ENCODE measurements around the gene RAPGEF1.

The RAPGEF1 gene

GRCh38 chr9:131645078-131645776 lies 94.6 kb downstream of the RAPGEF1 start:
- DNase-seq (ENCODE audit: low read depth in 3 of 3), result no peak

GRCh38 chr9:131642496-131643083 lies 97.3 kb downstream of the RAPGEF1 start:
- DNase-seq (ENCODE audit: low read depth in 3 of 3), result no peak

- no peak for DNase-seq (ENCODE audit: low read depth in 3 of 3)
Observed at GRCh38 chr9:131641618-131642495, 98.0 kb downstream of the RAPGEF1 start.

GRCh38 chr9:131640438-131641137 lies 99.3 kb downstream of the RAPGEF1 start:
- DNase-seq (ENCODE audit: low read depth in 3 of 3), result no peak

- DNase-seq (ENCODE audit: low read depth in 3 of 3), result no peak
Observed at GRCh38 chr9:131639769-131640437, 100.0 kb downstream of the RAPGEF1 start.

GRCh38 chr9:131636593-131636992 lies 103.3 kb downstream of the RAPGEF1 start:
- no peak for DNase-seq (ENCODE audit: low read depth in 3 of 3)

- DNase-seq (ENCODE audit: low read depth in 3 of 3), result no peak
Observed at GRCh38 chr9:131635892-131636291, 104.0 kb downstream of the RAPGEF1 start.

- peak; percentile 32 to 72 (median 69) for DNase-seq (ENCODE audit: low read depth in 3 of 3)
Observed at GRCh38 chr9:131635285-131635684, 104.6 kb downstream of the RAPGEF1 start.

- DNase-seq (ENCODE audit: low read depth in 3 of 3), result no peak
Observed at GRCh38 chr9:131633491-131634031, 106.3 kb downstream of the RAPGEF1 start.

- DNase-seq (ENCODE audit: low read depth in 3 of 3), result no peak
Observed at GRCh38 chr9:131631306-131631705, 108.6 kb downstream of the RAPGEF1 start.

- DNase-seq (ENCODE audit: low read depth in 3 of 3), result no peak
Observed at GRCh38 chr9:131630205-131630831, 109.6 kb downstream of the RAPGEF1 start.

- DNase-seq (ENCODE audit: low read depth in 3 of 3), result no peak
Observed at GRCh38 chr9:131629825-131630204, 110.1 kb downstream of the RAPGEF1 start.

- no peak for DNase-seq (ENCODE audit: low read depth in 3 of 3)
Observed at GRCh38 chr9:131629226-131629500, 110.7 kb downstream of the RAPGEF1 start.

GRCh38 chr9:131628459-131629225 lies 111.2 kb downstream of the RAPGEF1 start:
- DNase-seq (ENCODE audit: low read depth in 3 of 3), result no peak

GRCh38 chr9:131627648-131628458 lies 112.0 kb downstream of the RAPGEF1 start:
- peak in 2 of 3 experiments; percentile 15 to 25 for DNase-seq (ENCODE audit: low read depth in 3 of 3)

GRCh38 chr9:131627326-131627647 lies 112.6 kb downstream of the RAPGEF1 start:
- no peak for DNase-seq (ENCODE audit: low read depth in 3 of 3)

- DNase-seq (ENCODE audit: low read depth in 3 of 3), result no peak
Observed at GRCh38 chr9:131625790-131626670, 113.8 kb downstream of the RAPGEF1 start.

GRCh38 chr9:131625508-131625787 lies 114.4 kb downstream of the RAPGEF1 start:
- no peak for DNase-seq (ENCODE audit: low read depth in 3 of 3)
